Parathyroid adenoma (tissue), 2 donors: ENCODE measurements around the gene NTRK3.

Experiments used
- H2AFZ ChIP-seq: fragments of 300-600 bp; sonication (generic); one replicate; pipeline ENCODE4 v1.7.0; 2017; ENCODE audit warnings: antibody characterized with exemption, mild to moderate bottlenecking
- H3K27ac ChIP-seq: fragments of 300-600 bp; sonication (generic); one replicate; pipeline ENCODE4 v1.7.0; 2017
- H3K27me3 ChIP-seq: fragments of 300-600 bp; sonication (generic); one replicate; pipeline ENCODE4 v1.7.0; 2017; ENCODE audit warnings: low read length; ENCODE audit not compliant: control insufficient read depth, insufficient read depth
- H3K36me3 ChIP-seq: fragments of 300-600 bp; sonication (generic); one replicate; pipeline ENCODE4 v1.7.0; 2017; ENCODE audit warnings: low read length; ENCODE audit not compliant: control insufficient read depth, insufficient read depth
- H3K4me1 ChIP-seq: fragments of 300-600 bp; sonication (generic); one replicate; pipeline ENCODE4 v1.7.0; 2017; ENCODE audit warnings: control low read depth
- H3K4me2 ChIP-seq: fragments of 300-600 bp; sonication (generic); one replicate; pipeline ENCODE4 v1.7.0; 2017; ENCODE audit warnings: low read length
- H3K4me3 ChIP-seq: fragments of 300-600 bp; sonication (generic); one replicate; pipeline ENCODE4 v1.7.0; 2017; ENCODE audit warnings: low read depth, low read length
- H3K79me2 ChIP-seq: fragments of 300-600 bp; sonication (generic); one replicate; pipeline ENCODE4 v1.7.0; 2017; ENCODE audit warnings: control low read depth
- H3K9ac ChIP-seq: fragments of 300-600 bp; sonication (generic); one replicate; pipeline ENCODE4 v1.7.0; 2017; ENCODE audit warnings: mild to moderate bottlenecking
- H3K9me3 ChIP-seq: fragments of 300-600 bp; sonication (generic); one replicate; pipeline ENCODE4 v1.7.0; 2017; ENCODE audit warnings: low read length; ENCODE audit not compliant: control insufficient read depth
- CTCF ChIP-seq: fragments of 300-600 bp; sonication (generic); IDR thresholded peaks from one replicate; pipeline ENCODE4 v1.7.0; 2017; ENCODE audit warnings: antibody characterized with exemption, mild to moderate bottlenecking
- donor health status: primary hyperparathyroidism.

Gene NTRK3

GRCh38 chr15:87939848-87940457 is 316.6 kb downstream of the NTRK3 start:
- no peak for TF ChIP-seq CTCF
- Histone ChIP-seq H3K27ac (no peak overlapping the region), H3K79me2 (no peaks in the 10 kb centered on the region)

GRCh38 chr15:87938031-87938430 is 318.5 kb downstream of the NTRK3 start:
- Histone ChIP-seq H3K4me1 (no peaks in the 10 kb centered on the region), H3K79me2 (no peaks in the 10 kb centered on the region), H3K27me3 (no peaks in the 10 kb centered on the region), H3K4me2 (no peak overlapping the region), H3K36me3 (no peaks in the 10 kb centered on the region), H3K4me3 (no peak overlapping the region), H3K9ac (no peak overlapping the region), H3K27ac (no peak overlapping the region), H3K9me3 (no peaks in the 10 kb centered on the region), H2AFZ (no peak overlapping the region)
- no peak for TF ChIP-seq CTCF

More at GRCh38 chr15:87939848-87940457, 316.6 kb downstream of the NTRK3 start:
- H3K9ac ChIP-seq, result no peak overlapping the region
- no peaks in the 10 kb centered on the region for H3K27me3 ChIP-seq
- no peaks in the 10 kb centered on the region for H3K36me3 ChIP-seq
- H3K4me1 ChIP-seq, result no peaks in the 10 kb centered on the region
- no peak overlapping the region for H2AFZ ChIP-seq
- no peak overlapping the region for H3K4me3 ChIP-seq
- no peak overlapping the region for H3K4me2 ChIP-seq
- H3K9me3 ChIP-seq, result no peaks in the 10 kb centered on the region

- H3K9ac ChIP-seq, result no peak overlapping the region
- TF ChIP-seq CTCF, result no peak
Observed at GRCh38 chr15:87935583-87935982, 321.0 kb downstream of the NTRK3 start.

GRCh38 chr15:87931584-87931983 is 325.0 kb downstream of the NTRK3 start:
- H3K4me1 ChIP-seq, result no peaks in the 10 kb centered on the region
- no peak overlapping the region for H2AFZ ChIP-seq
- H3K36me3 ChIP-seq, result no peaks in the 10 kb centered on the region
- H3K4me3 ChIP-seq, result no peak overlapping the region
- no peaks in the 10 kb centered on the region for H3K9me3 ChIP-seq
- H3K9ac ChIP-seq, result no peak overlapping the region
- TF ChIP-seq CTCF, result no peak
- H3K79me2 ChIP-seq, result no peaks in the 10 kb centered on the region
- H3K27me3 ChIP-seq, result no peaks in the 10 kb centered on the region
- no peak overlapping the region for H3K4me2 ChIP-seq
- H3K27ac ChIP-seq, result no peak overlapping the region

More at GRCh38 chr15:87935583-87935982, 321.0 kb downstream of the NTRK3 start:
- H3K4me2 ChIP-seq, result no peak overlapping the region
- H3K27ac ChIP-seq, result no peak overlapping the region
- H3K4me1 ChIP-seq, result no peaks in the 10 kb centered on the region
- no peak overlapping the region for H2AFZ ChIP-seq
- no peaks in the 10 kb centered on the region for H3K36me3 ChIP-seq
- no peaks in the 10 kb centered on the region for H3K27me3 ChIP-seq
- H3K79me2 ChIP-seq, result no peaks in the 10 kb centered on the region
- no peaks in the 10 kb centered on the region for H3K9me3 ChIP-seq
- no peak overlapping the region for H3K4me3 ChIP-seq

GRCh38 chr15:87930457-87930856 is 326.1 kb downstream of the NTRK3 start:
- H3K27me3 ChIP-seq, result no peaks in the 10 kb centered on the region
- no peaks in the 10 kb centered on the region for H3K4me1 ChIP-seq
- no peak overlapping the region for H3K27ac ChIP-seq
- no peak overlapping the region for H2AFZ ChIP-seq
- no peak for TF ChIP-seq CTCF
- no peak overlapping the region for H3K9ac ChIP-seq
- H3K79me2 ChIP-seq, result no peaks in the 10 kb centered on the region
- no peaks in the 10 kb centered on the region for H3K36me3 ChIP-seq
- no peak overlapping the region for H3K4me3 ChIP-seq
- no peak overlapping the region for H3K4me2 ChIP-seq
- no peaks in the 10 kb centered on the region for H3K9me3 ChIP-seq
